HG02981 (cell line): ENCODE results near the gene RXRA.
"Not testable (repeated sequence)": the region's sequence is repeated elsewhere in the genome, so short reads cannot be mapped to it uniquely, and the experiment has no call there.

Experiments
- ATAC-seq: cut with Tn5 transposase; IDR thresholded peaks from one replicate; pipeline ENCODE4 v1.9.1; 2021; ENCODE audit warnings: mild to moderate bottlenecking, moderate library complexity; ENCODE audit not compliant: unreplicated experiment

Gene RXRA

DNA sequence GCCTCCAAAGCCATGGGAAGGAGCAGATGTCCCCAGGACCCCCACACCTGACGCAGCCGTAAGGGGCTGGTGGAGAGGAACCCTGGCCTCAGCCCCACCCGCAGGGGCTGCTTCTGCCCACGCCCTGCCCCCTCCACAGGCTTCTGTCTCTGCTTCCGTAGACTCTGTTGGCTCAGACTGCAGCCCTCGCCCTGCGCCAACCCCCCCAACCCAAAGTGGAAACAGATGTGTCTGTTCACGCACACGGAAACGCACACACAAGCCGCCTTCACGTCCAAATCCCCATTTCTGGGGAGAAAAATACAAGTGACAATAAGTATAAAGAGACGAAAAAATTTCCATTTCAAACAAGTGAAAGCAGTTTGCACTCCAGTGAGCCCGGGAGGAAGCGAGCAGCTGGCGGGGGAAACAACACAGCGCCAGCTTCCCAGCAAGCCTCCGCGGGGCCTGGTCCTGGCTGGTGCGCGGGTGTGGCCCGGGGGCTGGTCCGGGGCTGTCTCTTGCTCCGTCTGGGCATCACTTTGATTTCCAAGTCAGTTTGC lies 32.6 kb upstream of the RXRA start:
- ATAC-seq: no peak

DNA sequence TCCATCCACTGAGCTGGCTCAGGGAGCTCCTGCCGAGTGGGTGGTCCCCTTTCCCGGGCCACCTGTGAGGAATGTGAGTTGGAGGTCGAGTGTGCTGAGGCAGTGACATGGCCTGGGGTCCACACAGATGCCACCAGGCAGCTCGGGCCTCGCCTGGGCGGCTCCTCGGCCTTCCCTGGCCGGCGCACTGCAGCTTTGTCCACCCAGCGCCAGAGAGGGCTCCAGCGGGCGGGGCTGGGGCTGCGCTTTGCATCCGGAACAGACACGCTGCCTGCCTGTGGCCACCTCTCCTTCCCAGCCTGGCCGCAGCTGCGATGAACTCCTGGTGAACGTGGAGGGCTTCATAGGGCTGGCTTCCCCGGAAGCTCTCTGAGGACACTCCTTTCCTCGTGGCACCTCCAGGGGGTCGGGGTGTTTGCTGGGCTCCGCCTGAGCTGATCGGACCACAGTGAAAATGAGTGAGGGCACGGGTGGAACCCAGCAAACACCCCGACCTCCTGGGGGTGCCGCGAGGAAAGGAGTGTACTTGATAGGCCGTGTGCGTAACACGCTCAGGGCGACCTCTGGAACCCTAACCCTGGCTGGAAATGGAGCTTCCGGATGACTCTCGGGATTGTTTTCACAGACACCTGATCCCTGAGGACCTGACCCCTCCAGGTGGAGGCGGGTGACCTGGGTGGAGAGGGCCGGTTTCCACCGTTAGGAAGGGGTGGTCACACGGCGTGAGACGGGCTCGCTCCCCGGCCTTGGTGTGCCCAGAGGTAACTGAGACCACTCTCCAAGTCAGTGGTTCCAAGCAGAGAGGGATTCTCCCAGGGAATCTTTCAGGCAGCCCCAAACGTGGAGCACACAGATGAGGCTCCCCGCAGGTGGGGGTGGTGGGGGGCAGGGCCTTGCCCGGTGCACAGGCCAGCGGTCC lies 31.8 kb upstream of the RXRA start:
- no peak for ATAC-seq

DNA sequence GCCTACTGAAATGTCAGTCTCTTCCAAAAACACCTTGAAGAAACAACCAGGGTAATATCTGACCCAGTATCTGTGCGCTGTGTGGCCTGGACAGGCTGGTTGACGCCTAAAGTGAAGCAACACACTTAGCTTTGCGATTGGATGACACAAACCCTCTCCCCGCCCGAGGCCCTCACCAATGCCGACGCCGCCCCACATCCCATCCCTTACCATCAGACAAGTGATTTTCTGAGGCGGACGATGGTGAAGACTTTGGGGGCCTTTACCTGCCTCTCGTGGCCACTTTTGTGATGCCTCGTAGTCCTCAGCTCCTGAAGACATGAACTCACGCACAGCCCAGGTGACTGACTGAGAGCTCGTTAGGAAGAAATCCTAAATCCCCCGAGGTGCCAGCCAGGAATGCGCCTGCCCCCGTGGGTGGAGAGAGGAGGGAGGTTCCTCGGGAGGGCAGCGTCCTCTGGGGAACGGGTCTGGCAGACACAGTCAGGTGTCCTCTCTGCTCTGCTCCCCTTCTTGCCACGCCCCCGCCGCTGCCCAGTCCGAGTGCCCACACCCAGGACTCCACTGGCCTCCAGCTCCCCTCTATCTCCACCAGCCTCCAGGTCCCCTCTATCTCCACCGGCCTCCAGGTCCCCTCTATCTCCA lies 31.0 kb upstream of the RXRA start:
- no peak for ATAC-seq

DNA sequence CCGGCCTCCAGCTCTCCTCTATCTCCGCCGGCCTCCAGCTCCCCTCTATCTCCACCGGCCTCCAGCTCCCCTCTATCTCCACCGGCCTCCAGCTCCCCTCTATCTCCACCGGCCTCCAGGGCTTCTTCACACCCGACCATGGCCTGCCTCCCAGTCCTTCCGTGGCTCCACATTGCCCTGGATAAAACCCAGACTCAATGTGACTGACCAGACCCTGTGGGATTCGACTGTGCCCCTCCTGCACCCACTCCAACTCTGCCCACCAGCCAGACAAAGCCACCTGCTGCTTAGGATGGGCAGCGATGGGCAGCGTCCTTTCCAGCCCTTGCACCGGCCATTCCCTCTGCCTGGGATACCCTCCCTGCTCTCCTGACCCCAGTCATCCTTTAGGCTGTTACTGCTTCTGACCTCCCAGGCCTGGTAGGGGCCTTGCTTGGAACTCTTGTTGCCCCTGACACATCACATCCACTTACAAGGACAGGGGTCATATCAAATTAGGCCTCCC lies 30.5 kb upstream of the RXRA start:
- ATAC-seq: no peak

DNA sequence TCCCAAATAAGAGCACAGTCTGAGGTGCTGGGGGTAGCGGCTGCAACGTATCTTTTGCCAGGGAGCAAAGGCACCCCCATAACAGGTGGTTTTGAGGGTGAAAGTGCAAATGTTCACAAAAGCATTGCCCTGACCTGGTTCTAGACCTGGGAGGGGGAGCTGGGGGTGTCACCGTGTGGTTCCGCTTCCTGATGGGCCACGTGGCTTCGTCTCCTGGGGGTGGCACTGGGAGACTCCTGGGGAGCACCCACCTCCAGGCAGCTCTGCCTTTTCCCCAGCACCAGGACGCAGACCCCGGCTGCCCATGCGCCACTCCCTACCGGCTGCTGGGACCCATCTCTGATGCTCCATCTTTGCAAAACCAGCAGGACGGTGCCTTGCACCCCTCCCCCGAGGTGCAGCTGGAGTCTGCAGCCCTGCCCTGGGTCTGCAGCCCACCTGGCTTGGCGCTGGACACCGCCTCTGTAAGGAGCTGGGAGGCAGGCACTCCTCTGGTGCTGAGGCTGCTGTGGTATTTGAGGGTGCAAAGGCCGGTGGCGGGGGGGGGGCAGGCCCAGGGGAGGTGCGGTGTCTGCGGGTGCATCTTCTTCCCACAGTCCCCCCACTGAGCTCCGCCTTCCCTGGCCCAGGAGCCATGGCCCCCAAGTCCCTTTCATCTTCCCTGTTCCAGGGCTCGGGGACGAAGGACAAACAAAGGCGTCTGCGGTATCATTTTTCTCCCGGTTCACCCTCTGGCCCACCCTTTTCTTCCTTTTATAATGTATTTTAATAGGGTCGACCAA lies 29.8 kb upstream of the RXRA start:
- no peak for ATAC-seq

DNA sequence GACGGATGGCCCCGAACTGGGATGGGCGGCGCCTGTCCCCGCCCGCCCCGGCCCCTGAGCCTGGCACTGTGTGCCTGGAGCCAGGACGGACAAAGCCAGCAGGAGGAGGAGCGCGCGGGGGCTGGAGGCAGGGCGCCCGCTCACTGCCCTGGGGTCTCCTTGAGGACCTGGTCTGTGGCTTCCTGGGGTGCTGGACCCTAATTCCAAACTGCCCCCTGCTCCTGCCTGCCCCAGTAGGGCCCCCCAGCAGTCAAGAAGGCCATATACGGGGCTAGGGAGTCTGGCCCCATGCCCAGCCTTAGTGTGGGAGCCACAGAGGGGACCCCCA lies 29.2 kb upstream of the RXRA start:
- ATAC-seq: no peak

DNA sequence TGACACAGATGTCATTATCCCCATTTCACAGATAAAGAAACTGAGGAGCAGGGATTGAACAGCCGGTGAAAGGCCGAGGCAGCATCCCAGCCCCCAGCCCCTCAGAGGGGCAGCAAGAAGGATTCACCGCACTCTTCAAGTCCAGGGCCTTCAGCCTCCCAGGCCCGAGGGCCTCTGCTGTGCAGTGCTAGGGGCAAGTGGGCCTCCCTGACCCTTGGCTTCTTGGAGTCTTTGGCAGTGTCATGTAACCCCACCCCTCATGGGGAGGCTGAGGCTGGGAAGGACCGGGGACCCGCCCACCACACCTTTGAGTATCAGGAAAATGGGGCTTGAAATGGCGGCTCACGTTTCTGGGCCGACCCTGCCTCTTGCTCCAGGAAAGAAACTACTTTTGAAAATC lies 28.7 kb upstream of the RXRA start:
- no peak for ATAC-seq

DNA sequence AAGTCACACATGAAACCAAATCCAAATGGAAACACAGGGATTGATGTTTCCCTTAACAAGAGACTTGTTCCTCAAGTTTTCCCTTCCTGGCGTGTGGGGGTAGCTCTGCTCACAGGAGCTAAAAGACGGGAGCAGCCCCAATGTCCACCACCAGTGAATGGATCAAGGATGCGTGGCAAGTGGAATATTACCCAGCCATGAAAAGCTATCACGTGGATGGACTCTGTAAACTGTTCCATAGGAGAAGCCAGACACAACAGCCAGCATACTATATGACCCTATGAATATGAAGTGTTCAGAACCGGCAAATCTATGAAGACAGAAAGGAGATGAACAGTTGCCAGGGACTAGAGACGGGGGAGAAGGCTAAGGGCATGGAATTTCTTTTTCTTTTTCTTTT lies 28.3 kb upstream of the RXRA start:
- no peak for ATAC-seq

DNA sequence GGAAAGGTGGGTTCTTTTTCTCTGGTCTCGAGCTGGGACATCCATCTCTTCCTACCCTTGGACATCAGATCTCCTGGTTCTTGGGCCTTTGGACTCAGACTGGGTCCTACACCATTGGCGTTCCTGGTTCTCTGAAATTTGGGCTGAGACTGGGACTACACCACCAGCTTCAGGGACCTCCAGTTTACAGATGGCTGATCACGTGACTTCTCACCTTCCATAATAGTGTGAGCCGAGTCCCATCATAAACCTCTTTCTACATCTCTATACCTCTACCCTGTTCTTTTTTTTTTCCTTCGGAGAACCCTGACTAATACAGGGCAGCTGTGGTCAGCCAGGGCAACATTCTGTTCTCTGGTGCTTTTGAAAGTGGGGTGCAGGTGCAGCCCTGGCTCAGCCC lies 27.2 kb upstream of the RXRA start:
- no peak for ATAC-seq

DNA sequence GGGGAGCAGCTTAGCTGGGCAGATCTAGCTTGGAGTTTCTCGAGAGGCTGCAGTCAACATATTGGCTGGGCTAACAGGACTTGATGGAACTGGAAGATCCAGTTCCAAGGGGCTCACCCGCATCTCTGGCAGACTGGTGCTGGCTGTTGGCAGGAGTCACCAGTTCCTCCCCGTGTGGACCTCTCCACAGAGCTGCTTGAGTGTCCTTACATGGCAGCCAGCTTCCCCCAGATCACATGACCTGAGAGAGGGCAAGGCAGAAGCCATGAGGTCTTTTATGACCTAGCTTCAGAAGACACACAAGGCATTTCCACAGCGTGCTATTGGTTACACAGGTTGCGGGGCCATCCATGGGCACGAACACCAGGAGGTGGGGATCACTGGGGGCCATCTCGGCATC lies 26.4 kb upstream of the RXRA start:
- no peak for ATAC-seq

DNA sequence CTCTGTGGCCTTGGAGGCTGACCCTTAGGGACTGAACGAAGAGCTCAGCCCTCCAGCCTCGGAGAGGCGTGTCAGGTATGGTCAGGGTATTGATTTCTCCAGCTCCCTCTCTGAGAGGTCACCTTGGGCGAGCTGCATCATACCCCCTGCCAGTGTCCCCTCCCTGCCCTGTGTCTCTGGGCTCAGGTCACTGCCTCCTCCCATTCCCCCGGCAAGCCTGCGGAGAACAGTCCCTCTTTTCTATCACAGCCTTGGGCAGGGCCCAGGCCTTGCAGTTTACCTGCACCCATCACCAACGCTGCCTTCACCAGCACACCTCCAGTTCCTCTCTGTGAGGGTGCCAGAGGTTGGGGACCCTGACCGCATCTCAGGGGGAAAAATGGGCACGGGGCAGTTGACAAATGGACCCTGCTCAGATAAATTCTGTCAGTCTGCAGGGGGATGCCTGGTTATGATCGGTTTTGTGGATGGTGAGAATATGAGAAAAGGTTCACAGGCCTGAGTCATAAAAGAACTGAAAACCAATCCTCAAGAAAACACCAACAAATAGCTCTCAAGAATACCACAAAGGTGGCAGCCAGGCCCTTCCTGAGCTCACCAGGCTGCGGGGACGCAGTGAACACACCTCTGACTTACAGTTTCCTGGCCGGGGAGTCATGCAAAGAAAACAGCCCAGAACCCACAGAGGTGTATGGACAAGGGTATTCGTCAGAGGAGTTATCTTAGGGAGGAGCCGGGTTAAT lies 24.7 kb upstream of the RXRA start:
- ATAC-seq: no peak

DNA sequence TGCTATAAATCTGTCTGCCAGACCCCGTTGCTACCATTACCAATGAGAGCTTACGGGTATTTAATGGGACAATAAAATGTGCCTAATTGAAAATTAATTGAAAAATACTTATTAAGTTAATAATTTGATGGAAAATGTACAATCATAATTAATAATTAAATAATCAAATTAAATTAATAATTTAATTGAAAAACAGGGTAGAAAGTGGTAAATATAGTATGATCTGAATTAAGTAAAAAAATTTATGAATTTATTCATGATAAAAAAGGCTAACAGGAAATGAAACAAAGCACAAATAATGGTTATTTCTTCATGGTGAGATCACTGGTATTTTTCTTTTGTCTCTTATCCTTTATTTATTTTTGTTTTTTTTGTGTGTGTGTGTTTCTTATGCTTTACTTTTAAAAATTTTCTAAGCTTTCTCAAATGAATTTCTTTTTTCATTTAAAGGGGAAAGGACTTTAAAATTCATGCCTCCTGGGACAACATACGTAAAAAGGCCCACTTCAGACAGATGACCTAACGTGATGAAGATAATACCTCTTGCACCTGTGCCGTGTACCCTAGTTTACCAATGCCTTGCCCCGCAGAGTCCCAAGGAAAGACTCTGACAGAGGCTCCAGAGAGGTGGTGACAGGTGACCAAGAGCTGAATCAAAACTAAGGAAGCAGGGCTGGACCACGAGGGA lies 24.0 kb upstream of the RXRA start:
- ATAC-seq: no peak

DNA sequence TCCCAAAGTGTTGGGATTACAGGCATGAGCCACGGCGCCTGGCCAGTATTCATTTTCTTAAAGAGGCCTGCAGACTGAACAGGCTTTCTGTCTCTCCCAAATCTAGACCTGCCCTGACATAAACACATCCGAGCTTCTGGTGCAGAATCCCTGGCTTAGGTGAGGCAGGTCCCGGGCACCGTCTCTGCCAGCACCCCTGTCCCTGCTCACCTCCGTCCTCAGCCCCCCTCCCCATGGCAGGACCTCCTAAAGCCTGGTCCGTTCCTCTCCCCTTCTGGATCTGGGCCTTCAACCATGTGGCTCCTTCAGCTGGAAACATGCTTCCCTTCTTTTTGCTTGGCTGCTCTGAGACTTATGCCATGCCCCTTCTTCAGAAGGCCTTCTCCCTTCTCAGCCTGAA lies 22.7 kb upstream of the RXRA start:
- no peak for ATAC-seq

DNA sequence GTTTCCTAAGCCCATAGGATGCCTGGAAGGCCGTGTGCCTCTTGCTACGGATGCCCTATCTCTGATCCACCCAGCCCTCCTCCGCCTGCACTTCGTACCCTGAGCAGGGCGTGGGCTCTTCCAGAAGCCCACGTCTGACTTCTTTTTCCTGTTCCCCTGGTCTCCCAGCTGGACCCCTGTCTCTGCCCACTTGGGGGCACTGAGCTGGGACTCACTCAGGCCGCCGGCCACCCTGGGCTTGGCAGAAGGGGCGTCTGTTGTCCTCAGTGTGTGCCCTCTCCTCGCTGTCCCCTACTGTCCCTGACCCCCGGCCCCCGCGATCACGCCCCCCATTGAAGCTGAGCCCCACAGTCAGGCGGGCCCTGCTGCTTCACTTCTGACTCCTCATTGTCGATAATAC lies 22.0 kb upstream of the RXRA start:
- ATAC-seq: no peak

DNA sequence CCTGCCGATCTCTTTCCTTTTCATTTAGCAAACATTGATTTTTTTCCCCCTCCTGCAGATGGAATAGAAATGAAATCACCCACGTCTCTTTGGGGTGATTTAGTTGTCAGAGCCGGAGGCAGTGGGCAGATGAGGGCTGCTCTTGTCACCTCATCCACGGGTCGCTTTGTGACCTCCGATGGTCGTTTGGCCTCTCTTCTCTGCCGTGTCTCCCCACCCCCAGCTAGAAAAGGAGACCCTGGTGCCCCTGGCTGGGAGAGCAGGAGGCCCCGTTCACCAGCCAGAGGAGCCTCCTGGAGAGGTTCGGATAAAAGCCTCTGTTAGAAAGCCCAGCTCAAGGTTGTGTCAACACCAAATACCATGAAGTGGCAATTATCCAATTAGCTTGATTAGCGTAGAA lies 21.6 kb upstream of the RXRA start:
- no peak for ATAC-seq

DNA sequence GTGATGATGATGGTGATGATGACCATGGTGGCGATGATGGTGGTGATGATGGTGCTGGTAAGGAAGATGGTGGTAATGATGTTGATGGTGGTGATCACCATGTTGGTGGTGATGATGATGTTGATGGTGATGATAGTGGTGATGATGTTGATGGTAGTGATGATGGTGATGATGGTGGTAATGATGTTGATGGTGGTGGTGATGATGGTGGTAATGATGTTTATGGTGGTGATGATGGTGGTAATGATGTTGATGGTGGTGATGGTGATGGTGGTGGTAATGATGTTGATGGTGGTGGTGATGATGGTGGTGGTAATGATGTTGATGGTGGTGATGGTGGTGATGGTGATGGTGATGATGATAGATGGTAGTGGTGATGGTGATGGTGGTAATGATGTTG lies 20.7 kb upstream of the RXRA start:
- ATAC-seq: no peak

DNA sequence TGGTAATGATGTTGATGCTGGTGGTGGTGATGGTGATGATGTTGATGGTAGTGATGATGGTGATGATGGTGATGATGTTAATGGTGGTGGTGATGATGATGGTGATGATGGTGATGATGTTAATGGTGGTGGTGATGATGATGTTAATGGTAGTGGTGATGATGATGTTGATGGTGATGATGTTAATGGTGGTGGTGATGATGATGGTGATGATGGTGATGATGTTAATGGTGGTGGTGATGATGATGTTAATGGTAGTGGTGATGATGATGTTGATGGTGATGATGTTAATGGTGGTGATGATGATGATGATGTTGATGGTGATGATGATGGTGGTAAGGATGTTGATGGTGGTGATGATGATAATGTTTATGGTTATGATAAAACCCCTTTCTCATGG lies 20.2 kb upstream of the RXRA start:
- ATAC-seq: not testable (repeated sequence)

DNA sequence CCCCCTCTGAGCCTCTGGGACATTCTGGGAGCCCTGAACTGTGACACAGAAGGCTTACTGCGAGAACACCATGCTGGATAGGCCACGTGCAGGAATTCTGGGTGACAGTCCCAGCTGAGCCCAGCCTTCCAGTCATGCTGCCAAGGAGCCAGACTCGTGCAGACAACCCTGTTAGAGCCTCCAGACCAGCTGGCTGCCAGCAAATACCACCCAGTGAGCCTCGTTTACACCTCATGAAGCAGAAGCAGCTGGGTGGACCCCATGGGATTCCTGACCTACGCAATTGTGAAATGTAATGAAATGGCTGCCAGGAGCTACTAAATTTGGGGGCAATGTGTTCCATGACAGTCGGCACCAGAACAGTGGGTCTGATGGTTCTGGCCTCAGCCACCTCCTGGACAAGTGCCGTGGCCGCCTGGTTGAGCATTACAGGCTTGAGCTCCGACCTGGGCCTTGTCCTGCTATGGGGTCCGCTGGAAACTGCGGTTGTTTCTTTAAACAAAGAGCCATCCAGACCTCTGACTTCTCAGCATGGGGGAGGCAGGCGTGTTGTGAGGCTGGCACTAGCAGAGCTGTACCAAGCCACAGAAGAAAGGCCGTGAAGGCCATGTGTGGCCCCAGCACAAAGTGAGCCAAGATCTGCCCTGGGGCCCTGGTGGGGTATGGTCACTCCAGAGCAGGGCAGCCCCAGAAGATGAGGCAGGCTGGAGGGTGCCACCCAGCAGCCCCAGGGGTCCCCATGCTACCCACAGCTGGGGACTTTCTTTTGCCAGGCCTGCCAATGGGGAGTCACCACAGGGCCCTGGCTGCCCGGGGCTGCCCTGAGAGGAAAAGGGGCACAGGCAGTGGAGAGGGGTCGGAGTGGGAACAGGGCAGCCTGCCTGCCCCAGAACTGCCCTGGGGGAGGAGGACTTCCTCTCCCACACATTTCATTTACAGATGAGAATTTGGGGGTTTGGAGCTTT lies 19.3 kb upstream of the RXRA start:
- no peak for ATAC-seq
